HG03378 (cell line): ENCODE data around the gene ZNF500.
"Not testable (repeated sequence)": the region's sequence is repeated elsewhere in the genome, so short reads cannot be mapped to it uniquely, and the experiment has no call there.

Experiments used
- ATAC-seq: cut with Tn5 transposase; IDR thresholded peaks from one replicate; pipeline ENCODE4 v1.9.1; 2021; ENCODE audit warnings: mild to moderate bottlenecking, moderate library complexity; ENCODE audit not compliant: unreplicated experiment

The ZNF500 gene

GRCh38 chr16:4746991-4747574 is 19.9 kb downstream of the ZNF500 start:
- no peak for ATAC-seq

- ATAC-seq = no peak
These were observed 20.7 kb downstream of the ZNF500 start for GRCh38 chr16:4746215-4746614.

GRCh38 chr16:4745274-4745569 is 21.7 kb downstream of the ZNF500 start:
- ATAC-seq = no peak

GRCh38 chr16:4744555-4745273 is 22.2 kb downstream of the ZNF500 start:
- no peak for ATAC-seq

GRCh38 chr16:4743226-4743878 is 23.6 kb downstream of the ZNF500 start:
- ATAC-seq = no peak

GRCh38 chr16:4738370-4738769 is 28.6 kb downstream of the ZNF500 start:
- not testable (repeated sequence) for ATAC-seq

GRCh38 chr16:4737545-4737944 is 29.4 kb downstream of the ZNF500 start:
- ATAC-seq = no peak

GRCh38 chr16:4736546-4736945 is 30.4 kb downstream of the ZNF500 start:
- ATAC-seq = no peak

GRCh38 chr16:4734730-4735535 is 32.0 kb downstream of the ZNF500 start:
- ATAC-seq = peak; percentile 36

GRCh38 chr16:4734063-4734729 is 32.8 kb downstream of the ZNF500 start, which contains the start of the genes ANKS3 and DNAAF8:
ANKS3 (minus strand) TSS chr16:4734271; CDS start chr16:4730149, 4,122 bp downstream.
DNAAF8 (plus strand) TSS chr16:4734537; CDS start chr16:4736515, 1,978 bp downstream.
- peak; percentile 70 for ATAC-seq

GRCh38 chr16:4733747-4734062 is 33.3 kb downstream of the ZNF500 start:
- peak; percentile 21 for ATAC-seq

GRCh38 chr16:4733211-4733742 is 33.7 kb downstream of the ZNF500 start:
- no peak for ATAC-seq

- ATAC-seq = no peak
These were observed 37.1 kb downstream of the ZNF500 start for GRCh38 chr16:4729876-4730275.

GRCh38 chr16:4728676-4729075 is 38.3 kb downstream of the ZNF500 start:
- no peak for ATAC-seq

- no peak for ATAC-seq
These were observed 40.3 kb downstream of the ZNF500 start for GRCh38 chr16:4726616-4727015.

GRCh38 chr16:4724661-4725270 is 42.2 kb downstream of the ZNF500 start:
- ATAC-seq = no peak

GRCh38 chr16:4723071-4723767 is 43.7 kb downstream of the ZNF500 start:
- ATAC-seq = no peak

GRCh38 chr16:4718466-4718865 is 48.5 kb downstream of the ZNF500 start:
- no peak for ATAC-seq

- no peak for ATAC-seq
These were observed 52.0 kb downstream of the ZNF500 start for GRCh38 chr16:4714996-4715395.
